ENCODE results near the gene HCN3. TPM values are rescaled to one million over a fixed set of nuclear protein-coding genes. Genes with fewer than 3 reads are reported as not detected.

Gene HCN3
- total and polyA plus RNA-seq, 2 of the 13 experiments (the other 11 are each of a cell fraction or from before 2014, with no cell fraction given): 2.4 to 10.2 TPM

GRCh38 chr1:155300553-155301329, 23.5 kb downstream of the HCN3 start (continued):
- TF ChIP-seq, protein P1, sequence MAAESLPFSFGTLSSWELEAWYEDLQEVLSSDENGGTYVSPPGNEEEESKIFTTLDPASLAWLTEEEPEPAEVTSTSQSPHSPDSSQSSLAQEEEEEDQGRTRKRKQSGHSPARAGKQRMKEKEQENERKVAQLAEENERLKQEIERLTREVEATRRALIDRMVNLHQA (CRISPR knock-in tag; IDR thresholded peaks at IDR 0.05): no peak
- TF ChIP-seq MEF2D (CRISPR knock-in tag; IDR thresholded peaks at IDR 0.05) (peak; percentile 70; the same call in 1 of the 2 replicates), ARID5B (CRISPR knock-in tag; IDR thresholded peaks at IDR 0.05) (peak; percentile 86), ZNF629 (CRISPR knock-in tag; conservative IDR thresholded peaks at IDR 0.05) (peak; percentile 70; the same call in 1 of the 2 replicates), BCL3 (CRISPR knock-in tag; IDR thresholded peaks at IDR 0.05) (peak; percentile 97), ZNF558 (CRISPR knock-in tag; IDR thresholded peaks at IDR 0.05; ENCODE audit: borderline replicate concordance) (0 out of 2 replicates have a peak, but pooled peaks have one; percentile 40), ZNF142 (CRISPR knock-in tag; IDR thresholded peaks at IDR 0.05) (0 out of 2 replicates have a peak, but pooled peaks have one; percentile 49), SP140L (CRISPR knock-in tag; IDR thresholded peaks at IDR 0.05; ENCODE audit: borderline replicate concordance) (peak; percentile 67; the same call in 1 of the 2 replicates), ZNF329 (CRISPR knock-in tag; IDR thresholded peaks at IDR 0.05; ENCODE audit: low read depth) (no peak)
